Natural killer cell treated with Interleukin-12 subunit alpha and Interleukin-12 subunit beta and Interleukin-15 and Interleukin-18, amount 100 ng/mL, for 72 hours (primary cell): ENCODE data around the gene FER. TPM values are rescaled to one million over a fixed set of nuclear protein-coding genes. Genes with fewer than 3 reads are reported as not detected.
"Not testable (repeated sequence)": the region's sequence is repeated elsewhere in the genome, so short reads cannot be mapped to it uniquely, and the experiment has no call there.

ENCODE experiments used
- ATAC-seq, 2 donors: fragments of 150-1000 bp; cut with Tn5 transposase in 1 of 2; sonication (Bioruptor Pico), chemical (Tn5 transposase) in 1 of 2; 2 replicates each; pipeline ENCODE4 v1.10.0; 2021
- DNase-seq: peaks from one replicate; pipeline ENCODE4 v3.0.0; 2022; ENCODE audit warnings: low spot score
- H3K27ac Mint-ChIP-seq, 2 donors: 1 replicate in 1 of 2; 2 replicates in 1 of 2; pipeline ENCODE4 v1.8.0; 2022; ENCODE audit warnings: mixed read lengths in 2 of 2, mild to moderate bottlenecking in 1 of 2, moderate library complexity in 1 of 2
- H3K27me3 Mint-ChIP-seq, 2 donors: 1 replicate in 1 of 2; 2 replicates in 1 of 2; pipeline ENCODE4 v1.8.0; 2022; ENCODE audit warnings: mixed read lengths in 2 of 2
- H3K36me3 Mint-ChIP-seq: one replicate; pipeline ENCODE4 v1.8.0; 2022; ENCODE audit warnings: mixed read lengths
- H3K4me1 Mint-ChIP-seq, 2 donors: 1 replicate in 1 of 2; 2 replicates in 1 of 2; pipeline ENCODE4 v1.8.0; 2022; ENCODE audit warnings: low read depth in 2 of 2, mixed read lengths in 2 of 2, mild to moderate bottlenecking in 1 of 2
- H3K4me3 Mint-ChIP-seq: one replicate; pipeline ENCODE4 v1.8.0; 2022; ENCODE audit warnings: mixed read lengths
- H3K9me3 Mint-ChIP-seq: 2 replicates; pipeline ENCODE4 v1.8.0; 2022; ENCODE audit warnings: mixed read lengths
- total RNA-seq, 2 donors: library from RNA; stranded (reverse); gene quantifications; one replicate each; pipeline ENCODE4 v1.2.3, GENCODE V29; 2022

Gene FER
- total RNA-seq, 2 donors from 2014 or later = 13.4 to 22.1 TPM

DNA sequence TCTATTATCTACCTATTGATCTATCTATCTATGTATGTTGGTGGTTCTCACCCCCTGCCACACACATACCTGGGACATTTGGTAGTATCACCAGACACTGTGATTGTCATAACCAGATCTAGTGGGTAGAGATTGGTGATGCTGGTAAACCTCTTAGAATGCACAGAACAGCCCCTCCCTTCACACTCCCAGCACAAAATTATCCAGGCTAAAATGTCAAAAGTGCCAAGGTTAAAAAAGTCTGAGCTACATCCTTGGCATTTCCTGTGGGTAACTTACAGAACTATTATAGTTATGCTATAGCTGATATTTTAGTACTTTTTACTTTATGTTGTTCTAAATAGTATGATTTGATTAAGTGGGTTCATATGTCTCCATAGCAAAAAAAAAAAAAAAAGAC, 151.0 kb downstream of the FER start:
- Mint-ChIP-seq H3K27me3 (no peaks in the 10 kb centered on the region), H3K4me1 (no peaks in the 10 kb centered on the region), H3K27ac (no peak overlapping the region), H3K36me3 (peaks cover 5% of the 10 kb centered on the region), H3K4me3 (no peak overlapping the region), H3K9me3 (no peaks in the 10 kb centered on the region)
- DNase-seq (no peak), ATAC-seq (no peak)

- not testable (repeated sequence) for H3K27me3 Mint-ChIP-seq, H3K36me3 Mint-ChIP-seq, H3K27ac Mint-ChIP-seq, ATAC-seq, H3K4me1 Mint-ChIP-seq, H3K9me3 Mint-ChIP-seq, H3K4me3 Mint-ChIP-seq, DNase-seq
Measured at GRCh38 chr5:108899244-108899643, 151.5 kb downstream of the FER start.

- no peaks in the 10 kb centered on the region for H3K4me1 Mint-ChIP-seq
- DNase-seq (no peak), ATAC-seq (no peak)
- H3K9me3 Mint-ChIP-seq = no peaks in the 10 kb centered on the region
- H3K36me3 Mint-ChIP-seq = no peaks in the 10 kb centered on the region
- H3K4me3 Mint-ChIP-seq = no peak overlapping the region
- no peaks in the 10 kb centered on the region for H3K27me3 Mint-ChIP-seq
- no peak overlapping the region for H3K27ac Mint-ChIP-seq
Measured at GRCh38 chr5:108900668-108901067, 153.0 kb downstream of the FER start.

GRCh38 chr5:108905805-108906204, 158.1 kb downstream of the FER start:
- peaks cover 4% of the 10 kb centered on the region for H3K36me3 Mint-ChIP-seq
- H3K4me1 Mint-ChIP-seq = no peaks in the 10 kb centered on the region
- H3K27ac Mint-ChIP-seq = no peak overlapping the region
- H3K9me3 Mint-ChIP-seq = no peaks in the 10 kb centered on the region
- DNase-seq (no peak), ATAC-seq (no peak)
- no peaks in the 10 kb centered on the region for H3K27me3 Mint-ChIP-seq
- no peak overlapping the region for H3K4me3 Mint-ChIP-seq

DNA sequence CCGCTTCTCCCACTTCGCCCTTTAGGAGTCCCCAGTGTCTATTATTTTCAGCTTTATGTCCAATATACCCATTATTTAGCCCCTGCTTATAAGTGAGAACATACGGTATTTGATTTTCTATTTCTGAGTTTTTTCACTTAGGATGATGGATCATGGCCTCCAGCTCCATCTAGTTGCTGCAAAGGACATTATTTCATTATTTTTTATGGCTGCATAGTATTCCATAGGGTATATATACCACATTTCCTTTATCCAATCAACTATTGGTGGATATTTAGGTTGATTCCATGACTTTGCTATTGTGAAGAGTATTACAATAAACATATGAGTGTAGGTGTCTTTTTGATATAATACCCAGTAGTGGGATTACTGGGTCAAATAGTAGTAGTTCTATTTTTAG, 162.9 kb downstream of the FER start:
- Mint-ChIP-seq H3K4me3 (no peak overlapping the region), H3K9me3 (no peaks in the 10 kb centered on the region), H3K27ac (no peak overlapping the region), H3K4me1 (no peaks in the 10 kb centered on the region), H3K27me3 (no peaks in the 10 kb centered on the region), H3K36me3 (peaks cover 12% of the 10 kb centered on the region)
- DNase-seq (no peak), ATAC-seq (no peak)

- ATAC-seq = no peak
- Mint-ChIP-seq H3K27me3 (no peaks in the 10 kb centered on the region), H3K4me1 (no peaks in the 10 kb centered on the region), H3K9me3 (no peaks in the 10 kb centered on the region), H3K27ac (no peak overlapping the region), H3K36me3 (peaks cover 12% of the 10 kb centered on the region), H3K4me3 (no peak overlapping the region)
- DNase-seq = no peak
Measured at GRCh38 chr5:108911055-108911454, 163.4 kb downstream of the FER start.

DNA sequence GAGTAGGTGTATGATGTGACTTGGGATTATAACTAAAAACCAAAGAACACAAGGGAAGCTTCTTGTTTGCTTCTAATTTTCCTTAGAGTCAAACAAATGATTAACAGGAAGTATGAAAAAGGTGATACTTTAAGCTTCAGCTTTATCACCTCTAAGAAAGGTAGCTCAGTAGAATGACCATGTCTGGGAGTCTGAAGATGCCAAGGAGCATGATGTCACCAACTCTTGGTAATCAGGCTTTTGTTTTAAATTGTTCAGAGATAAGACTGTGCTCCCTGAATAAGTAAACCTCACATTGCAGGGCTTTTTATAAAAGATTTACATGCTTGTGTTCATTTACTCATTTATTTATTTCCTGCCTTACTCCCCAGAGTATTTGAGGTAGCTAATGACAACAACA, 169.9 kb downstream of the FER start:
- DNase-seq (no peak), ATAC-seq (no peak)
- Mint-ChIP-seq H3K27ac (no peak overlapping the region), H3K4me1 (no peaks in the 10 kb centered on the region), H3K4me3 (no peak overlapping the region), H3K9me3 (no peaks in the 10 kb centered on the region), H3K36me3 (no peaks in the 10 kb centered on the region), H3K27me3 (no peaks in the 10 kb centered on the region)

DNA sequence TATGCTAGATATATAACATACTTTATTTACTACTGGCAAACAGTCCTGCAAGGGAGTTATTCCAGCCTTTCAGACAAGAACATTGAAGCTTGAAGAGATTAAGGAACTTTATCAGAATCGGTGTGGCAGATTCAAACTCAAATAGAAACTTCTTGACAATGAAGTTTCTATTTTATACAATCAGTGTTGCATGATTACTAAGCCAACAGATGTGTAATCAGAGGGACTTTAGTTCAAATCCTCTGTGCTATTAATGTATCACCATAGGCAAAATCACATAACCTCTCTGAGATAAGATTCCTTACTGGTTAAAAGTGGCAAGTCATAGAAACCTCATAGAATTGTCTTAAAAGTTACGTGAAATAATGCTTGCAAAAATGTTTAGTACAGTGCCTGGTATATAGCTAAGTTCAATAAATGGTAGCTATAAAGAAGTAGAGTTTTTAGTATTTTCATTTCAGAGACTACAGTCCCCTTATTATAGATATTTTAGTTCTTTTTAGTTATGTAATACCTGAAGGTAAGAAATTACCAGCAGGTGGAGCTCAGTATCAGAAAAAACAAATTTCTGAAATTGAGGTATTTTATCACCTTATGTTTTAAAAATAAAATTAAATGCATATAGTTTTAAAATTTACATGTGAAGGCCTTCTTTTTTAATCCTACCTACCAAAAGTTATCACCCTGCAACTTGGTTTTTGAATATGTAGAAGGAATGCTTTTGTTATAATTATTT, 172.1 kb downstream of the FER start:
- Mint-ChIP-seq H3K36me3 (no peaks in the 10 kb centered on the region), H3K27me3 (no peaks in the 10 kb centered on the region)
- no peak for DNase-seq

GRCh38 chr5:108924457-108924961, 176.8 kb downstream of the FER start:
- no peaks in the 10 kb centered on the region for H3K36me3 Mint-ChIP-seq
- DNase-seq (no peak), ATAC-seq (no peak)
- H3K27me3 Mint-ChIP-seq = no peaks in the 10 kb centered on the region
- H3K27ac Mint-ChIP-seq = no peak overlapping the region
- H3K4me1 Mint-ChIP-seq = peaks cover 0 to 3% of the 10 kb centered on the region in 2 donors
- H3K4me3 Mint-ChIP-seq = no peak overlapping the region
- H3K9me3 Mint-ChIP-seq = no peaks in the 10 kb centered on the region

More for the DNA sequence above, 172.1 kb downstream of the FER start:
- H3K4me1 Mint-ChIP-seq = peaks cover 0 to 3% of the 10 kb centered on the region in 2 donors
- H3K4me3 Mint-ChIP-seq = no peak overlapping the region
- no peak overlapping the region for H3K27ac Mint-ChIP-seq
- H3K9me3 Mint-ChIP-seq = no peaks in the 10 kb centered on the region
- no peak for ATAC-seq

DNA sequence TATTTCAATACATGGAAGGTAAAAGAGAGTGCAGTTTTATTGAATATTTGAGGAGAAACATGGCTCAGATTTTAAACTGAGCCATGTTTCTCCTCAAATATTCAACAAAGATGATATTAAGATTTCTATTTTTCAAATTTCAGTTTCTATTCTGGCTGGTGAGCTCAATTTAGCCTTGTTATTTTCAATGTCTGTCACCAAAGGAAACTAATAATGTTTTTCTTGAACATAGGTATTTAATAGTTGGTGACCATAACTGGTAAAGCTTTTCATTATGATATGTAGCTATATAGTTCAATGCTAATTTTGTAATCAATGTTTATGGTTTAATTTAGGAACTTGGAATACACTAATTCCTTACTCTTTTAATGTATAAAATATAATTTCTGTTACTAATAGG, 177.4 kb downstream of the FER start:
- Mint-ChIP-seq H3K9me3 (no peaks in the 10 kb centered on the region), H3K4me1 (peaks cover 0 to 3% of the 10 kb centered on the region in 2 donors), H3K27me3 (no peaks in the 10 kb centered on the region), H3K36me3 (no peaks in the 10 kb centered on the region), H3K27ac (no peak overlapping the region), H3K4me3 (no peak overlapping the region)
- DNase-seq (no peak), ATAC-seq (no peak)

GRCh38 chr5:108930107-108930506, 182.4 kb downstream of the FER start:
- ATAC-seq (no peak), DNase-seq (no peak)
- no peak overlapping the region for H3K27ac Mint-ChIP-seq
- peaks cover 14% of the 10 kb centered on the region for H3K36me3 Mint-ChIP-seq
- H3K4me1 Mint-ChIP-seq = no peaks in the 10 kb centered on the region
- H3K9me3 Mint-ChIP-seq = no peaks in the 10 kb centered on the region
- H3K4me3 Mint-ChIP-seq = no peak overlapping the region
- no peaks in the 10 kb centered on the region for H3K27me3 Mint-ChIP-seq

- ATAC-seq (no peak), DNase-seq (no peak)
- Mint-ChIP-seq H3K27me3 (no peaks in the 10 kb centered on the region), H3K36me3 (peaks cover 14% of the 10 kb centered on the region), H3K4me3 (no peak overlapping the region), H3K27ac (no peak overlapping the region), H3K9me3 (no peaks in the 10 kb centered on the region), H3K4me1 (no peaks in the 10 kb centered on the region)
Measured at GRCh38 chr5:108935611-108936010, 187.9 kb downstream of the FER start.

- Mint-ChIP-seq H3K9me3 (no peaks in the 10 kb centered on the region), H3K27ac (no peak overlapping the region), H3K4me3 (no peak overlapping the region), H3K27me3 (no peaks in the 10 kb centered on the region), H3K36me3 (peaks cover 12% of the 10 kb centered on the region), H3K4me1 (no peaks in the 10 kb centered on the region)
- DNase-seq (no peak), ATAC-seq (no peak)
Measured at GRCh38 chr5:108937221-108937620, 189.5 kb downstream of the FER start.

DNA sequence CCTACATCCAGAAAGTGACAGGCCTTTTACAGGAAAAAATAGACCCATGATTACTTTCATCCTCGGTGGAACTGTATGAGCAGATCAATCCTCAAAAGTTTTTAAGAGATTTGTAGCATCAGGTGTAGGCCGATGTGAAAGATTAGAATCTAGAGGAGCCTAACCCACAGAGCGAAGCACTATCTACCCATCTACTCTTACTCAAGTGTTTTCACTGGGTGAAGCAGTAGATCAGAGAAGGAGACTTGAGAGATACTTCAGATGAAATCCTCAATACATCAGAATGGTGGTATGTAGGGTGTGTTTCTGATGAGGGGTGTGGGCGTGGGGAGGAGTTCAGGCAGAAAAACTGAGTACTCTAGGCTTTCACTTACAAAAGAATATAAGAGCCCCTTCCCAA, 192.8 kb downstream of the FER start:
- no peaks in the 10 kb centered on the region for H3K4me1 Mint-ChIP-seq
- H3K27me3 Mint-ChIP-seq = no peaks in the 10 kb centered on the region
- ATAC-seq (no peak), DNase-seq (no peak)
- no peaks in the 10 kb centered on the region for H3K36me3 Mint-ChIP-seq
- H3K9me3 Mint-ChIP-seq = no peaks in the 10 kb centered on the region
- no peak overlapping the region for H3K27ac Mint-ChIP-seq
- no peak overlapping the region for H3K4me3 Mint-ChIP-seq

DNA sequence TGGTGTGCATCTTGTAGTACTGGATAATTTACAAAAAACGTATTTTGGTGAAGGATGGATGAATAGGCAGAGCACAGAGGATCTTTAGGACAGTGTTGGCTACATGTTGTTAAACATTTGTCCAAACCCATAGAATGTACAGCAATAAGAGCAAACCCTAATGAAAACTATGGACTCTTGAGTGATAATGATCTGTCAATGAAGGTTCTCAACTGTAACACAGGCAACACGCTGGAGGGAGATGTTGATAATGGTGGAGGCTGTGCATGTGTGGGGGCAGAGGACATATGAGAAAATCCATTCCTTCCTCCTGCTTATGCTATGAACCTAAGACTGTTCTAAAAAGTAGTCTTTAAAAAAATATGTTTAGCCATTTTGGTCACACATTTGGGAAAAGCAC, 194.0 kb downstream of the FER start:
- Mint-ChIP-seq H3K4me1 (no peaks in the 10 kb centered on the region), H3K27me3 (no peaks in the 10 kb centered on the region), H3K36me3 (no peaks in the 10 kb centered on the region), H3K4me3 (no peak overlapping the region), H3K9me3 (no peaks in the 10 kb centered on the region), H3K27ac (no peak overlapping the region)
- ATAC-seq = no peak
- DNase-seq = no peak
